AG04450 (cell line): ENCODE measurements around the gene PRKAG1. TPM values are rescaled to one million over a fixed set of nuclear protein-coding genes. Genes with fewer than 3 reads are reported as not detected.

ENCODE experiments used
- CTCF ChIA-PET: fragments of 300-600, 350-600 bp; formaldehyde crosslinking; extraction: SDS; loops from one replicate; lab custom pipeline; 2022; ENCODE audit warnings: antibody characterized with exemption, inconsistent platforms; lab: Charles Lee
- POLR2A ChIA-PET: fragments of 350-600 bp; formaldehyde crosslinking; extraction: SDS; loops from one replicate; lab custom pipeline; 2021; ENCODE audit warnings: antibody characterized with exemption, inconsistent platforms; lab: Yijun Ruan, JAX
- DNase-seq: peaks from one replicate; pipeline ENCODE4 v3.0.0-alpha.2; 2011; ENCODE audit warnings: low read depth, low spot score
- H3K27ac ChIP-seq: one replicate; pipeline ENCODE4 v1.5.1; 2012; ENCODE audit warnings: low read depth, low read length, control low read depth
- H3K27me3 ChIP-seq: one replicate; pipeline ENCODE4 v1.6.0; 2012; ENCODE audit warnings: low read length; ENCODE audit not compliant: control insufficient read depth, insufficient read depth
- H3K4me3 ChIP-seq: 2 replicates; pipeline ENCODE4 v1.5.1; 2011; ENCODE audit warnings: mild to moderate bottlenecking, low read depth, low read length, control low read depth
- H3K9me3 ChIP-seq: 2 replicates; pipeline ENCODE4 v1.5.1; 2012; ENCODE audit warnings: low read length; ENCODE audit not compliant: control insufficient read depth, insufficient read depth
- CTCF ChIP-seq: IDR thresholded peaks from 2 replicates; pipeline ENCODE4 v1.5.1; 2011; ENCODE audit warnings: low read depth, low read length, control low read depth, inconsistent platforms
- polyA plus RNA-seq: library from polyadenylated mRNA; depleted of rRNA; stranded (reverse); fragments of >200 nt; gene quantifications from 2 replicates; pipeline ENCODE4 v1.2.3, GENCODE V29; 2011

PRKAG1 gene
- polyA plus RNA-seq, 1 experiment: 130 TPM

GRCh38 chr12:49030714-49031572, 12.4 kb upstream of the PRKAG1 start:
- DNase-seq: no peak
- CTCF ChIA-PET: interaction anchor here (1.0 to 3.1 kb wide), 4 partner anchors 11 to 57 kb away, joined by 3 to 11 read pairs (median 3); no protein-coding TSS in a partner anchor
- TF ChIP-seq CTCF: no peak
- Histone ChIP-seq H3K27ac (no peak overlapping the region), H3K4me3 (no peak overlapping the region), H3K27me3 (no peaks in the 10 kb centered on the region), H3K9me3 (no peaks in the 10 kb centered on the region; the same call in 1 of the 2 replicates)
- POLR2A ChIA-PET: no interaction called here

- Histone ChIP-seq H3K27ac (no peak overlapping the region), H3K9me3 (no peaks in the 10 kb centered on the region; the same call in 1 of the 2 replicates), H3K27me3 (no peaks in the 10 kb centered on the region), H3K4me3 (no peak overlapping the region)
- no peak for DNase-seq
- TF ChIP-seq CTCF: no peak
- ChIA-PET POLR2A (interaction anchor here (0.9 kb wide), 1 partner anchor 12 kb away, joined by 3 read pairs; no protein-coding TSS in a partner anchor), CTCF (interaction anchor here (0.7 to 3.1 kb wide), 6 partner anchors 10 to 58 kb away, joined by 3 to 11 read pairs (median 3); no protein-coding TSS in a partner anchor)
Measured at GRCh38 chr12:49030119-49030518, 11.5 kb upstream of the PRKAG1 start.

- no peak for DNase-seq
- Histone ChIP-seq H3K4me3 (no peak overlapping the region), H3K27ac (no peak overlapping the region), H3K27me3 (no peaks in the 10 kb centered on the region), H3K9me3 (no peaks in the 10 kb centered on the region; the same call in 1 of the 2 replicates)
- POLR2A ChIA-PET: no interaction called here
- TF ChIP-seq CTCF: no peak
- CTCF ChIA-PET: interaction anchor here (0.9 to 3.1 kb wide), 3 partner anchors 9 to 41 kb away, joined by 4 to 11 read pairs (median 4); no protein-coding TSS in a partner anchor
Measured at GRCh38 chr12:49028666-49029275, 10.2 kb upstream of the PRKAG1 start.

GRCh38 chr12:49027846-49028555, 9.4 kb upstream of the PRKAG1 start:
- ChIA-PET POLR2A (no interaction called here), CTCF (interaction anchor here (0.6 to 1.3 kb wide), 2 partner anchors 9 to 16 kb away, joined by 3 to 4 read pairs; no protein-coding TSS in a partner anchor)
- no peaks in the 10 kb centered on the region; the same call in 1 of the 2 replicates for H3K9me3 ChIP-seq
- no peaks in the 10 kb centered on the region for H3K27me3 ChIP-seq
- no peak for TF ChIP-seq CTCF
- no peak overlapping the region for H3K4me3 ChIP-seq
- H3K27ac ChIP-seq: no peak overlapping the region
- no peak for DNase-seq
